ENCODE results near the gene CLEC3A.
"Not testable (repeated sequence)": the region's sequence is repeated elsewhere in the genome, so short reads cannot be mapped to it uniquely, and the experiment has no call there.

The CLEC3A gene

GRCh38 chr16:78028018-78028417 is 5.7 kb downstream of the CLEC3A start:
- no peak for DNase-seq (ENCODE audit: low spot score)

GRCh38 chr16:78034530-78034929 is 12.2 kb downstream of the CLEC3A start:
- DNase-seq (ENCODE audit: low spot score) = no peak

- no peak for DNase-seq (ENCODE audit: low spot score)
These were observed 12.7 kb downstream of the CLEC3A start for GRCh38 chr16:78035012-78035411.

GRCh38 chr16:78040396-78040795 is 18.0 kb downstream of the CLEC3A start:
- no peak for DNase-seq (ENCODE audit: low spot score)

GRCh38 chr16:78045865-78046581 is 23.7 kb downstream of the CLEC3A start:
- DNase-seq (ENCODE audit: low spot score) = peak; percentile 70

- DNase-seq (ENCODE audit: low spot score) = no peak
These were observed 26.0 kb downstream of the CLEC3A start for GRCh38 chr16:78048319-78048718.

GRCh38 chr16:78050734-78051400 is 28.5 kb downstream of the CLEC3A start:
- DNase-seq (ENCODE audit: low spot score) = no peak

GRCh38 chr16:78057803-78058564 is 35.6 kb downstream of the CLEC3A start:
- DNase-seq (ENCODE audit: low spot score) = no peak

- DNase-seq (ENCODE audit: low spot score) = not testable (repeated sequence)
These were observed 37.5 kb downstream of the CLEC3A start for GRCh38 chr16:78059806-78060205.

- DNase-seq (ENCODE audit: low spot score) = no peak
These were observed 37.9 kb downstream of the CLEC3A start for GRCh38 chr16:78060295-78060694.

- DNase-seq (ENCODE audit: low spot score) = no peak
These were observed 38.5 kb downstream of the CLEC3A start for GRCh38 chr16:78060809-78061208.

- DNase-seq (ENCODE audit: low spot score) = no peak
These were observed 43.0 kb downstream of the CLEC3A start for GRCh38 chr16:78065319-78065718.

GRCh38 chr16:78069913-78070312 is 47.6 kb downstream of the CLEC3A start:
- DNase-seq (ENCODE audit: low spot score) = no peak

GRCh38 chr16:78072275-78072674 is 49.9 kb downstream of the CLEC3A start:
- no peak for DNase-seq (ENCODE audit: low spot score)

- no peak for DNase-seq (ENCODE audit: low spot score)
These were observed 53.5 kb downstream of the CLEC3A start for GRCh38 chr16:78075800-78076199.

GRCh38 chr16:78081341-78081740 is 59.0 kb downstream of the CLEC3A start:
- DNase-seq (ENCODE audit: low spot score) = no peak
